Measurements from ENCODE around the gene PCSK9. TPM values are rescaled to one million over a fixed set of nuclear protein-coding genes. Genes with fewer than 3 reads are reported as not detected.

PCSK9 gene
- total and polyA plus RNA-seq, 4 donors, result 10.8 to 112 (median 58.5) TPM

- TF ChIP-seq RXRA (IDR thresholded peaks at IDR 0.05), result peak; percentile 97 to 99
- TF ChIP-seq, protein P1, sequence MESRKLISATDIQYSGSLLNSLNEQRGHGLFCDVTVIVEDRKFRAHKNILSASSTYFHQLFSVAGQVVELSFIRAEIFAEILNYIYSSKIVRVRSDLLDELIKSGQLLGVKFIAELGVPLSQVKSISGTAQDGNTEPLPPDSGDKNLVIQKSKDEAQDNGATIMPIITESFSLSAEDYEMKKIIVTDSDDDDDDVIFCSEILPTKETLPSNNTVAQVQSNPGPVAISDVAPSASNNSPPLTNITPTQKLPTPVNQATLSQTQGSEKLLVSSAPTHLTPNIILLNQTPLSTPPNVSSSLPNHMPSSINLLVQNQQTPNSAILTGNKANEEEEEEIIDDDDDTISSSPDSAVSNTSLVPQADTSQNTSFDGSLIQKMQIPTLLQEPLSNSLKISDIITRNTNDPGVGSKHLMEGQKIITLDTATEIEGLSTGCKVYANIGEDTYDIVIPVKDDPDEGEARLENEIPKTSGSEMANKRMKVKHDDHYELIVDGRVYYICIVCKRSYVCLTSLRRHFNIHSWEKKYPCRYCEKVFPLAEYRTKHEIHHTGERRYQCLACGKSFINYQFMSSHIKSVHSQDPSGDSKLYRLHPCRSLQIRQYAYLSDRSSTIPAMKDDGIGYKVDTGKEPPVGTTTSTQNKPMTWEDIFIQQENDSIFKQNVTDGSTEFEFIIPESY (IDR thresholded peaks at IDR 0.05), result peak; percentile 48
- TF ChIP-seq, protein P2, sequence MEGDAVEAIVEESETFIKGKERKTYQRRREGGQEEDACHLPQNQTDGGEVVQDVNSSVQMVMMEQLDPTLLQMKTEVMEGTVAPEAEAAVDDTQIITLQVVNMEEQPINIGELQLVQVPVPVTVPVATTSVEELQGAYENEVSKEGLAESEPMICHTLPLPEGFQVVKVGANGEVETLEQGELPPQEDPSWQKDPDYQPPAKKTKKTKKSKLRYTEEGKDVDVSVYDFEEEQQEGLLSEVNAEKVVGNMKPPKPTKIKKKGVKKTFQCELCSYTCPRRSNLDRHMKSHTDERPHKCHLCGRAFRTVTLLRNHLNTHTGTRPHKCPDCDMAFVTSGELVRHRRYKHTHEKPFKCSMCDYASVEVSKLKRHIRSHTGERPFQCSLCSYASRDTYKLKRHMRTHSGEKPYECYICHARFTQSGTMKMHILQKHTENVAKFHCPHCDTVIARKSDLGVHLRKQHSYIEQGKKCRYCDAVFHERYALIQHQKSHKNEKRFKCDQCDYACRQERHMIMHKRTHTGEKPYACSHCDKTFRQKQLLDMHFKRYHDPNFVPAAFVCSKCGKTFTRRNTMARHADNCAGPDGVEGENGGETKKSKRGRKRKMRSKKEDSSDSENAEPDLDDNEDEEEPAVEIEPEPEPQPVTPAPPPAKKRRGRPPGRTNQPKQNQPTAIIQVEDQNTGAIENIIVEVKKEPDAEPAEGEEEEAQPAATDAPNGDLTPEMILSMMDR (IDR thresholded peaks at IDR 0.05; ENCODE audit: low read depth, low read length, missing input control), result no peak
- TF ChIP-seq YY1 (IDR thresholded peaks at IDR 0.05), result peak; percentile 76
- no peak for TF ChIP-seq FOXA1 (IDR thresholded peaks at IDR 0.05)
- peak; percentile 65 for TF ChIP-seq HNF4G (IDR thresholded peaks at IDR 0.05)
- TF ChIP-seq SP1 (IDR thresholded peaks at IDR 0.05), result peak; percentile 84
- TF ChIP-seq ATF3 (IDR thresholded peaks at IDR 0.05), result peak; percentile 62
- peak in 1 of 2 donors; percentile 41 for TF ChIP-seq RAD21 (IDR thresholded peaks at IDR 0.05)
- peak; percentile 81 to 88 for TF ChIP-seq HNF4A (conservative IDR thresholded peaks at IDR 0.05)
- no peak for TF ChIP-seq EGR1 (IDR thresholded peaks at IDR 0.05; ENCODE audit: low read depth in 2 of 2)
- TF ChIP-seq TAF1 (conservative IDR thresholded peaks at IDR 0.05), result no peak
- TF ChIP-seq, protein P3, sequence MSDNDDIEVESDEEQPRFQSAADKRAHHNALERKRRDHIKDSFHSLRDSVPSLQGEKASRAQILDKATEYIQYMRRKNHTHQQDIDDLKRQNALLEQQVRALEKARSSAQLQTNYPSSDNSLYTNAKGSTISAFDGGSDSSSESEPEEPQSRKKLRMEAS (IDR thresholded peaks at IDR 0.05), result peak; percentile 48
- peak; percentile 39 to 61 for TF ChIP-seq JUND (IDR thresholded peaks at IDR 0.05)
- peak; percentile 95 for TF ChIP-seq NR2F2 (IDR thresholded peaks at IDR 0.05)
- Histone ChIP-seq H3K27me3 (ENCODE audit: control insufficient read depth in 4 of 4, insufficient read depth in 4 of 4, low read length in 3 of 4) (no peaks in the 10 kb centered on the region), H3K9me3 (ENCODE audit: control insufficient read depth in 4 of 4, low read length in 3 of 4) (no peaks in the 10 kb centered on the region), H3K27ac (ENCODE audit: low read depth in 1 of 2, low read length in 2 of 2) (peak overlapping the region; percentile 62 to 81), H3K4me3 (ENCODE audit: low read depth in 1 of 3, low read length in 3 of 3) (no peak overlapping the region), H3K36me3 (ENCODE audit: control insufficient read depth in 4 of 4, insufficient read depth in 3 of 4, low read depth in 1 of 4, low read length in 3 of 4) (peaks cover 2 to 8% (median 5%) of the 10 kb centered on the region in 4 donors), H3K4me1 (ENCODE audit: control insufficient read depth in 4 of 4, insufficient read depth in 4 of 4, low read length in 3 of 4) (peaks cover 26 to 85% (median 71%) of the 10 kb centered on the region in 4 donors), H3K9ac (ENCODE audit: low read depth in 1 of 2, low read length in 2 of 2) (no peak overlapping the region)
- WGBS, result 60% methylated on average over 29 of the region's 29 CpGs
- no peak for DNase-seq (ENCODE audit: low spot score)
Observed at GRCh38 chr1:55052221-55053142, 13.1 kb downstream of the PCSK9 start.

DNA sequence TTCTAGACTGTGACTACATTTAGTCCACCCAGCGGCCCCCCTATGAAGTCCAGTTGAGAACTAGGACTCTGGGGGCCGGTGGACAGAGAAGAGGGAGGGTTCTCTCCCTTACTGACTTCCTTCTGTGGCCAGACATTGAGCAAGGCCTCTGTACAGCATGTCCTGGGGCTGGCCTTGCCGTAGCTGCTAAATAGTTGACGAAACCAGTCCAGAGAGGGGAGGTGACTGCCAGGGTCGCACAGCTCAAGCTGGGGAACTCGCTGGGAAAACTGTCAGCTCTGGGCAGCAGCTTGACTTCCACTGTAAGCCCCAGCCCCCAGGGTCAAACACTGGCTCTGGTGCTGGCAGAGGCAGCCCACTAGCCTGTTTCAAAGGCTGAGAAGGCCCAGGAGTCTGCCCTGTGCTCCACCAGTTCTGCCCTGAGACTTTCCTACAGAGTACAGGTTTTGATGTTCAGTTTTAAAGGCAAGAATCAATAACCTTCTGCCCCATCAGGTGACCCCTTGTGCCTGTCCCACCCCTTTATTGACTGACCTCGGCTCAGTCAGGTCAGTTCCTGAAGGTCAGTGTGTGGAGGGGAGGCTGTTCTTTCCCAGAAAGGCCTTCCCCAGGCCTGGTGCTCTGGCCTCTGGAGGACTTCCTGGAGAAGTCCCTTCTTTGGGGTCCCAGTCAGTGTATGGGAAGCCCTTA lies 14.1 kb downstream of the PCSK9 start:
- DNase-seq (ENCODE audit: low spot score), result no peak
- Histone ChIP-seq H3K9ac (ENCODE audit: low read depth in 1 of 2, low read length in 2 of 2) (no peak overlapping the region), H3K27ac (ENCODE audit: low read depth in 1 of 2, low read length in 2 of 2) (peak overlapping the region; percentile 62 to 81), H3K4me3 (ENCODE audit: low read depth in 1 of 3, low read length in 3 of 3) (peak overlapping the region in 1 of 3 donors; percentile 2), H3K36me3 (ENCODE audit: control insufficient read depth in 4 of 4, insufficient read depth in 3 of 4, low read depth in 1 of 4, low read length in 3 of 4) (peaks cover 8 to 10% (median 8%) of the 10 kb centered on the region in 4 donors), H3K4me1 (ENCODE audit: control insufficient read depth in 4 of 4, insufficient read depth in 4 of 4, low read length in 3 of 4) (peaks cover 24 to 78% (median 64%) of the 10 kb centered on the region in 4 donors), H3K9me3 (ENCODE audit: control insufficient read depth in 4 of 4, low read length in 3 of 4) (no peaks in the 10 kb centered on the region), H3K27me3 (ENCODE audit: control insufficient read depth in 4 of 4, insufficient read depth in 4 of 4, low read length in 3 of 4) (no peaks in the 10 kb centered on the region)
- WGBS, result 23% methylated on average over 7 of the region's 7 CpGs
- TF ChIP-seq FOXA2 (IDR thresholded peaks at IDR 0.05) (peak; percentile 44), EGR1 (IDR thresholded peaks at IDR 0.05; ENCODE audit: low read depth in 2 of 2) (no peak), RXRA (IDR thresholded peaks at IDR 0.05) (peak; percentile 90), NR2F2 (IDR thresholded peaks at IDR 0.05) (peak; percentile 88), HNF4G (IDR thresholded peaks at IDR 0.05) (peak; percentile 60), RAD21 (IDR thresholded peaks at IDR 0.05) (no peak), GABPA (IDR thresholded peaks at IDR 0.05 in 1 of 2, conservative IDR thresholded peaks at IDR 0.05 in 1 of 2) (no peak), TAF1 (conservative IDR thresholded peaks at IDR 0.05) (no peak), FOXA1 (IDR thresholded peaks at IDR 0.05) (peak; percentile 46), YY1 (IDR thresholded peaks at IDR 0.05) (peak; percentile 54), SP1 (IDR thresholded peaks at IDR 0.05) (peak; percentile 91), ATF3 (IDR thresholded peaks at IDR 0.05) (no peak), HNF4A (conservative IDR thresholded peaks at IDR 0.05) (peak; percentile 83 to 94), JUND (IDR thresholded peaks at IDR 0.05) (peak in 1 of 2 donors; percentile 13)
- TF ChIP-seq, protein P1 (IDR thresholded peaks at IDR 0.05), result no peak
- TF ChIP-seq, protein P3 (IDR thresholded peaks at IDR 0.05), result peak; percentile 66
- TF ChIP-seq, protein P2 (IDR thresholded peaks at IDR 0.05; ENCODE audit: low read depth, low read length, missing input control), result no peak

Data from liver (tissue), 9 donors.